Stimulated activated CD8-positive, alpha-beta memory T cell treated with anti-CD3 and anti-CD28 coated beads, Interleukin-7, amount 100 ng/mL, for 48 hours (primary cell): ENCODE measurements around the gene ZNRF1.
"Not testable (repeated sequence)": the region's sequence is repeated elsewhere in the genome, so short reads cannot be mapped to it uniquely, and the experiment has no call there.

ENCODE experiments used
- DNase-seq, 2 donors: peaks; one replicate each; pipeline ENCODE4 v3.0.0-alpha.2; 2020; ENCODE audit warnings: low read depth in 1 of 2; ENCODE audit errors: extremely low read depth in 1 of 2

ZNRF1 gene

DNA sequence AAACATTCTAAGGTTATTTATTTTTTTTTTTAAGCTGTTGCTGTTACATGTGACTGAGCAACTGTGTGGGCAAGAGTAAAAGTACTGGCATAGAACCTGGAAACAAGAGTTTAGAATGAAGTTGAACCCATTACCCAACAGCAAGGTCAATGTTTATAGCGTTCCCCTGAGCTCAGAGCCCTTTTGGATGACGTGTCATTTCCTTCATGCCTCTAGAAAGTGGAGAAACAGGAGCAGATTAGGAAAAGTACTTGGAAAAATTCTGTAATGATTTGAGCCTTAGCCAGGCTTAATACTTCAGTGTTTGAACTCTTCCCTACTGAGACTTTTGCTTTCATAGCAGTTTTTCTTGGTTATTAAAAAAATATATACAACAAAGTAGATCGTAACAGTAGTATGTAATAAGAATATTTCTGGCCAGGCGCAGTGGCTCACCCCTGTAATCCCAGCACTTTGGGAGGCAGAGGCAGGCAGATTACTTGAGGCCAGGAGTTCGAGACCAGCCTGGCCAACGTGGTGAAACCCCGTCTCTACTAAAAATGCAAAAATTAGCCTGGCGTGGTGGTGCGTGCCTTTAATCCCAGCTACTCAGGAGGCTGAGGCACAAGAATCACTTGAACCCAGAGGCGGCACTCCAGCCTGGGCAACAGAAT lies 27.5 kb downstream of the ZNRF1 start:
- DNase-seq, result not testable (repeated sequence)

DNA sequence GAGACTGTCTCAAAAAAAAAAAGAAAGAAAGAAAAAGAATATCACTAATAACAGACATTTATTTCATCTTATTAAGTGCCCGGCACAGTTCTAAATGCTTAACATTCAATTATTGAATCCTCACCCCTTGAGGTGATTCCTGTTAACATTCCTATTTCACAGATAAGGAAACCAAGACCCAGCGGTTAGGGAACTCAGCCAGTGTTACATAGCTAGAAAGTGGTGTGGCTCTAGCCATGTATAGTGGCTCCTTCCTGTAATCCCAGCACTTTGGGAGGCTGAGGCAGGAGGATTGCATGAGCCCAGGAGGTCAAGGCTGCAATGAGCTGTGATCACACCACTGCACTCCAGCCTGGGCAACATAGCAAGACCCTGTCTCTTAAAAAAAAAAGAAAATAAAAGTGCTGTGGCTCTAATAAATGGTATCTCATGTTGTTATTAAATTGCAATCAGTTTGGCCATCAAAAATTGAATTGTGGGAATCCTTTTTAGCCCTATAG lies 28.1 kb downstream of the ZNRF1 start:
- DNase-seq, result no peak

DNA sequence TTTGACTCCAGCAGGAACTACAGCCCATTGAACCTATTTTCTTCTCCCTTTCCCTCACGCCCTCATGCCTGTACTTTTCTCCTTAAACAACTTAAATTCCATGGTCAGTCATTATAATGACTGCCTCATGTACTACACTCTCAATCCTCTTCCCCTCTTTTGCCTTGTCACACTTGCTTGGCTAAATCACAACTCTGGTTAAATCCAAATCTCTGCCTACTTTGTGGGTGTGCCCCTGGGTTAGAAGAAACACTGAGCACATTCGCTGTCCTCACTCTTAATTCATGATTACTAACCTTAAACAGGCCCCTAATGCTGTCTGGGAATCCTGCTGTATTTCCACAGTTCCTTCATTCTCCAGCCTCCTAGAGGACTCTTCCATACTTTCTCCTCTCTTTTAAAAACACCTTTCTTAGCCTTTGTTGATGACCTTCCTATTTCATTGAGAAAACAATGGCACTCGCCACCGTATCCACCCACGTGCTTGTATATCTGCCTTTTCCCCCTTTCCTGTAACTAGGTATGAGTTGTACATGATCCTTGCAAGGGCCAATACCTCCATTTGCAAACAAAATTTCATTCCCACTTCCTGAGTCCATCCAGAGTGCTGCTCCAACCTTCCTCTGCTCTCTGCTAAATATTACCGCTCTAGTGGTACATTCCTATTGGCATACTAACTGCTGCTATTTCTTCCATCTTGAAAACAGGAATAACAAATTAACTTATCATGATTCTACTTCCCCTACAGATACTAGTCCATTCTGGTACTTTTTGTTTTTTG lies 28.9 kb downstream of the ZNRF1 start:
- DNase-seq, result no peak

DNA sequence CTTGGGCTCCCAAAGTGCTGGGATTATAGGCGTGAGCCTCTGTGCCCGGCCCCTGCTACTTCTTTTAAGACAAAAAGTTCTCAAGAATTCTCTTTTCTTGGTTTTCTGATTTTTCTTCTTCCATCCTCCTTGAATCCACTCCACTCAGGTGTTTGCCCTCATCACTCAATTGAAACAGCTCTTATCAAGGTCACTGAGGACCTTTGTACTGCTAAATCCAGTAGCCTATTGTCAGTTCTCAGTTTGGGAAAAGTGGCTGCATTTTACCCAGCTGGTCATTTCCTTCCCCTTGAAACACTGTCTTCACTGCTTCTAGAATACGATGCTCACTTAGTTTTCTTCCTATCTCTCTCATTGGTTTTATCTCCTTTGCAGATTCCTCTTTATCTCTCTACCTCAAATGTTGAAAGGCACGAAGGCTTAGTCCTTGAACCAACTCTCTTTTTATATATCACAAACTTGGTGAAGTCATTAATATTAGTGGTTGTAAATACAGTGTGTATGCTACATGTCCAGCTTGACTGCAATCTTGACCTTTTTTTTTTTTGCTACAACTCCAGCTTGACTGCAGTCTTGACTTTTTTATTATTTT lies 29.8 kb downstream of the ZNRF1 start:
- no peak for DNase-seq

DNA sequence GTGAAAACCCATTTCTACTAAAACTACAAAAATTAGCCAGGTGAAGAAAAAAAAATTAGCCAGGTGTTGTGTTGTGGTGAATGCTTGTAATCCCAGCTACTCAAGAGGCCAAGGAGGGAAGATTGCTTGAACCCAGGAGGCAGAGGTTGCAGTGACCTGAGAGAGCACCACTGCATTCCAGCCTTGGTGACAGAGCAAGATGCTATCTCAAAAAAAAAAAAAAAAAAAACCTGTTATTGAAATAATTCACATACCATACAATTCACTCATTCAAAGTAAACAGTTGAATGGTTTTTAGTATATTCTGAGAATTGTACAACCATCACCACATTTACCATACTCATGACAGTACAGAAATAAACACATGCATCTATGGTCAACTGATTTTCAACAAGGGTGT lies 31.0 kb downstream of the ZNRF1 start:
- DNase-seq, result no peak

DNA sequence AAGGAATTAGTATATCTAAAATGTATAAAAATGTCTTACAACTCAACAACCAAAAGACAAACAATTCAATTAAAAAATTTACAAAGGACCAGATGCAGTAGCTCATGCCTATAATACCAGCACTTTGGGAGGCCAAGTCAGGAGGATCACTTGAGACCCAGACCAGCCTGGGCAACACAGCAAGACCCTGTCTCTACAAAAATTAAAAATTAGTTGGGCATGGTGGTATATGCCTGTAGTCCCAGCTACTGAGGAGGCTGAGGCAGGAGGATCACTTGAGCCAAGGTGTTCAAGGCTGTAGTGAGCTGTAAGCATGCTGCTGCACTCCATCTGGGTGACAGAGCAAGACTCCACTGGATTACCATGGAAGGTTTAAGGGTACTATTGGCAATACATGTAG lies 33.8 kb downstream of the ZNRF1 start:
- DNase-seq, result no peak

DNA sequence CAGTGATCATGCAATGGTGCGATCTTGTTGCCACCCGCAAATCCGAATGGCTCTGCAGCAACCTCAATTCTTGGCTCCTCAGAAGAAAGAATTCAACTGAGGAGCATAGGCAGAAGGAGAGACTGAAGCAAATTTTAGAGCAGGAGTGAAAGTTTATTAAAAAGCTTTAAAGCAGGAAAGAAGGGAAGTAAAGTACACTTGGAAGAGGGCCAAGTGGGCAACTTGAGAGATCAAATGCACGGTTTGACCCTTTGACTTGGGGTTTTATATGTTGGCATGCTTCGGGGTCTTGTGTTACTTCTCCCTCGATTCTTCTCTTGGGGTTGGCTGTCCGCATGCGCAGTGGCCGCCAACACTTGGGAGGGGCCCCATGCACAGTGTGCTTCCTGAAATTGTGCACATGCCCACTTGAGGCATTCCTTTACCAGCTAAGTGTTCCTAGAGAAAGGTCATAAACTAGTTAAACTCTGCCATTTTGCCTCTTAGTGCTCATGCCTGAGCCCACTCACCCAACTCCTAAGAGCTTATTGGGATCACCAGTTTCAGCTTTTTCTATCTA lies 36.7 kb downstream of the ZNRF1 start:
- no peak for DNase-seq

DNA sequence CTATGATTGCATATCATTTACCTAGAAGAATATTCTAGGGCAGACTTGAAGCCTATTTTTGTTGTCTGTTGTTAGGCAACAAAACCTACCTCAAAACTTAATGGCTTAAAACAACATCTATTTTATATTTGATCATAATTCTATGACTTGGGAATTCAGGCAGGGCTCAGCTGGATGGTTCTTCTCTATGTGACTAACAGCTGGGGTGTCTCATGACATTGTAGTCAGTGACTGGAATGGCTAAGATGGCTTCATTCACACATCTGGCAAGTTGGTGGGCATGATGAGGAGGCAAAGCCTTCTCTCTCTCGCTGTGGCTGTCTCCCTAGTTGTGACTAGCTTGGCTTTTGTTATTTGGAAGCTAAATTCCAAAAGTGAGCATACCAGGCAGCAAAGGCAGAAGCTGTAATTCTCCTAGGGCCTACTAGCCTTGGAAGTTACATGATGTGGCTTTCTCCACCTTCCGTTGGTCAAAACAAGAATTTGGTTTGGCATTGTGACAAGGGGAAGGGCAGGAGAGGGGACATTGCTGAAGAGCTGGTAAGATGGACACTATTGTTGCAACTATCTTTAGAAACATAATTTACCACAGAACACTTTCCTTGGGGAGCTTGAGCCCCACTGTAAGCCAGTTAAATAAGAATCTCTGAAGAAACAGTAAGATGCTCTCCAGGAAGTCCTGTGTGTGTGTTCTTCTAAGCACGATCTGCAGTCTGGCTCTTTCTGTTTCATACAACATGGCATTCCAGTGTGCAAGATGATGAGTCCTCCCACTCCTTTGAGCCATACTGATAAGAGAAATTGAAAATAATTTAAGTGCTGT lies 39.4 kb downstream of the ZNRF1 start:
- no peak for DNase-seq

DNA sequence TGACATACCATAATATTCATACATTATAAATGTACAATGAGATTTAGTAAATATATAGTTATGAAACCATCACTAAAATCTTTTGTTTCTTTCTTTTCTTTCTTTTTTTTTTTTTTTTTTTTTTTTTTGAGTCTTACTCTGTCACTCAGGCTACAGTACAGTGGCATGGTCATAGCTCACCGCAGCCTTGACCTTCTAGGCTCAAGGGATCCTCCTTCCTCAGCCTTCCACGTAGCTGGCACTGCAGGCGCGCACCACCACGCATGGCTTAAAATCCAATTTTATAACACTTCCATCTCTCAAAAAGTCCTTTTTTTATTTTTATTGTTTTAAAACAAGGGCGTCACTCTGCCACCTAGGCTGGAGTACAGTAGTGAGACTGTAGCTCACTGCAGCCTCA lies 41.1 kb downstream of the ZNRF1 start:
- DNase-seq, result no peak

DNA sequence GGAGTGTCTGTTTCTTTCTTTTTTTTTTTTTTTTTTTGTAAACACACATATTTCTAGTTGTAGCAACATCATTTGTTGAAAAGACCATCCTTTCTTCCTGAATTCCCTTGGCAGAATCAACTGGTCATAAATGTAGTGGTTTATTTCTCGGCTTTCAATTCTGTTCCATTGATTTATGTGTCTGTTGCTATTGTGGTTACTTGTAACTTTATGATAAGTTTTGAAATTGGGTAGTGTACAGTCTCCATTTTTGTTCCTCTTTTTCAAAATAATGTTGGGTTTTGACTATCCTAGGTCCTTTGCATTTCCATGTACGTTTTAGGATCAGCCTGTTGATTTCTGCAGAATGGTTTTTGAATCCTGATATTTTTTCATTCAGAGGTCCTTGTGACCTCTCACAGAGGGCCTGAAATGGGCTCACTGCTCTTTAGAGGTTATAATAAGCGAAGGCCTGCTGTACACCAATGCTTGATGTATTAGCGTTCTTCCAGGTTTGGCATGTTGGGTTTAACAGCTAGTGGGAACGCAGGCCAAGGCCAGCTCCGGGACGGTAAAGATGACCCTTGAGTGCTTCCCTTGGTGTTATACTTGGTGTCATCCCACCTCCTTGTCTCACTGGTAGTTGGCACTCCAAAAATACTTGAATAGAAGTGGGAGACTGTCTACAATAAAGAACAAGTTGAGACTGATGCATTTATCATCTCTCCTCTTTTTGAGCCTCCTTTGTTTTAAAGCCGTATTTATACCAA lies 43.8 kb downstream of the ZNRF1 start:
- no peak for DNase-seq

DNA sequence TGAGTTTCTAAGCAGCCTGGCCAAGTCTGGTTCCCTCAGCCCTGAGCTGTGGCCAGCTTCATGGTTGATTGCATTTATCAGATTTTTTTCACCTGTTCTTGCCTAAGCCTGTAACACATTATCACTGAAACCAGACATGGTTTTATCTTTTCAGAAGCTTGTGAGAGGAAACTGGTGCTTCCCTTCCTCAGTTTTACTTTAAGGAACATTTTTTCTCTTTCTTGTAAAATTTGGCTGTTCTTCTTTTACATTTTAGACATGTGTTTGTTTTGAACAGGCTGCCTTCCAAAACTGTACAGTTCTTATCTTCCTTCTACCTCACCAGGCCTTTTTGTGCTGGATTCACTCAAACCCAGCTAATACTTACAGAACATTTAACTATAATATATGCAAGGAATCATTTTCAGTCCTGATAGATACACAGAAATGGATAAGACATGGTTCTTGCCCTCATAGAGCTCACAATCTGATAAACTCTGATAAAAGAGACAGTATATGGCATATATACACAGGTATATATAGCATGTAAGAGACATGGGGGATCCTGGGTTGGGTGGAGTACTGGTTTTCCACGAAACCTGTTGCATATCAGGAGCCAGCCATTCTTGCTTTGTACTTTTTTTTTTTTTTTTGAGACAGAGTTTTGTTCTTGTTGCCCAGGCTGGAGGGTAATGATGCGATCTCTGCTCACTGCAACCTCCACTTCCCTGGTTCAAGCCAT lies 44.5 kb downstream of the ZNRF1 start:
- no peak for DNase-seq

DNA sequence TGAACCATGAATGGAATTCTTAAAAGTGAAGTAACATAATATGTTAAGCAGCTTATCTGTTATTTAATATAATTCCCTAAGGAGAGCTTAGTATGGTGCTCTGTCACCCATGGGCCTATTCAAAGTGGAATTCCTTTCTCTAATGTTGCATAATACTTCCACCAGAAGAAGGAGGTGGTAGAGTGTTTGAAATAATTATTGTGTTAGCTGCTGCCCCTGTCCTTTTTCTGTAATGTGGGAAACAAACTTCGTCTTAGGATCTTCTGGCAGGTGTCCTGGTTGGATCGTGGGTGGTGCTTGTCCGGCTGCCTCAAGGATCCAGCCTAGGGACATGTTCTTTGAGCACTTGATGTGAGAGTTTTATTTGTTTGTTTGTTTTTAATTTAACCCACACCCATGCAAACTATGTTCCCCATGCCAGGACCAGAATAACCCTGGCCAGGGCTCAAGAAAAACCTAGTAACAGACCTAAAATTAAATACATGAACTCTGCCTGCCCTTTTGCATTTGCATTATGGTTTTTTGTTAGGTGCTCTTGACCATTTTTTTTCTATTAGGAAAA lies 46.1 kb downstream of the ZNRF1 start:
- DNase-seq, result no peak

DNA sequence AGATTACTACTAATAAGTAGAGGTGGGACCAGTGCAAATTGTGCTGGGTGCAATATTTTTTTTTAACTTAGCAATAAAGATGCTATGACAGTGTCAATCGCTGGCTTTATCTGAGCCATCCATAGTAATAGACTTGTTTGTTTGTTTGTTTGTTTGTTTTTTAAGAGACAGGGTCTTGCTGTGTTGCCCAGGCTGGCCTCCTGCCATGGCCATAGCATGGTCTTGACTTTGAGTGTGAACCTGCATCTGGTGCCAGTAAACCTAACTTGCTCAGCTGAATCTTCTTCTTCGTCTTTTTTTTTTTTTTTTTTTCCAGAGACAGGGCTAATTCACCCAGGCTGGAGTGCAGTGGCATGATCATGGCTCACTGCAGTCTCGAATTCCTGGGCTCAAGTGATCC lies 46.6 kb downstream of the ZNRF1 start:
- DNase-seq, result no peak

DNA sequence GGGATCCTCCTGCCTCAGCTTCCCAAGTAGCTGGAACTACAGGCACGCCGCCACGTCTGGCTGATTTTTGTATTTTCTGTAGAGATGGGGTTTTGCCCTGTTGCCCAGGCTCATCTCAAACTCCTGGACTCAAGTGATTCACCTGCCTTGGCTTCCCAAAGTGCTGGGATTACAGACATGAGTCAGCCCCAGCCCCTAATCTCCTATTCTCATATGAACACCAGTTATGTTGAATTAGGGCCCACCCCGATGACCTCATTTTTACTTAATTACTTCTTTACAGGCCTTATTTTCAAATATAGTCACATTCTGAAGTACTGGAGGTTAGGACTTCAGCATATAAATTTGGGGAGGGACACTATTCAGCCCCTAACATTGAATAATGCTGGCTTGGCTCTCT lies 49.2 kb downstream of the ZNRF1 start:
- DNase-seq, result no peak

DNA sequence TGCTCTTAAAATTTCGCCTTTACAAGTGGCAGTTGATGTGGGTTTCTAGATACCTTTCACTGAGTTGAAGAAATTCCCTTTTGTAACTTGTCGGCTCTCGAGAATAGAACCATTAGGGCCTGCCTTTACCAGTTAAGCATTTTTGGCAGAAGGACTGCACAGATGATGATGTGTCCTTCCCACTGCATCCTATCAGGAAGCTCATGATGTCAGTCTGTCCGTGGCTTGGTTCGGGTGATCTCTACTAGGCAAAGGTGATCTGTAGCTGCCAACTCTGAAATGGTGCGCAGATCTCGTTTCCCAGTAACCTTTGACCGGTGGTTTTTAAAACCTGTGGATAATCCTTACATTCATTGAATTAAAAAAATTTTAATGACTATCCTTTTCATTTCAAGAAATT lies 49.7 kb downstream of the ZNRF1 start:
- DNase-seq, result no peak

DNA sequence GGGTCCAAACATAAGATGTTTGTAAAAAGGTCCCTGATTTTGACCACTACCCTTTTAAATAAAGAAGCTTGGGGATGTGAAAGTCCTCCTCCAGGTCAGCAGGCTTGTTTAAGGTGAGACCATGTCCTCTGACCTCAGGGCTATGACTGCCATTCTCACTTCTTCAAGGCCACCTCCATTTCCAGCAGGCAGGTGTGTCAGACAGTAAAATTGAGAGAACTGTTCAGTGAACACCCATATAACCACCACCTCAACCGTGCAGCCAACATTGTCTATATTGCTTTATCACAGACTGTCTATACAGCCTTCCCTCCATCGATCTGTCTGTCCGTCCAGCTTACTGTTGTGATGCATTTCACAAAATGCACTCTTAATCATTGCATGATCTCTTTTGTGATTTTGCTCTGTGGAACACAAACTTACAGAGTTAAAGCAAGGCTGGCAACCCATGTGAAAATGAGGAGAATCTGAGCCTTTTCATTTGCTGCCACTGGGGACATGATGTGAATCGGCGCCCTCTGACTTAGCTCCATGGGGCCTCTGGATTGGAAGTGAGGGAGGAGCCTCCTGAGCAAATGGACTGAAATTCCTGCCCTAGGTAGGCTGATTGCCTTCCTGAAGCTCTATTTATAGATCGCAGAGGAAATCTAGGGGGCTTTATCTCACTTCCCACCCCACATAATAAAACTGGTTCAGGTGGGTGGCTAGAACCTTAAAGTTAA lies 53.8 kb downstream of the ZNRF1 start:
- DNase-seq, result no peak

DNA sequence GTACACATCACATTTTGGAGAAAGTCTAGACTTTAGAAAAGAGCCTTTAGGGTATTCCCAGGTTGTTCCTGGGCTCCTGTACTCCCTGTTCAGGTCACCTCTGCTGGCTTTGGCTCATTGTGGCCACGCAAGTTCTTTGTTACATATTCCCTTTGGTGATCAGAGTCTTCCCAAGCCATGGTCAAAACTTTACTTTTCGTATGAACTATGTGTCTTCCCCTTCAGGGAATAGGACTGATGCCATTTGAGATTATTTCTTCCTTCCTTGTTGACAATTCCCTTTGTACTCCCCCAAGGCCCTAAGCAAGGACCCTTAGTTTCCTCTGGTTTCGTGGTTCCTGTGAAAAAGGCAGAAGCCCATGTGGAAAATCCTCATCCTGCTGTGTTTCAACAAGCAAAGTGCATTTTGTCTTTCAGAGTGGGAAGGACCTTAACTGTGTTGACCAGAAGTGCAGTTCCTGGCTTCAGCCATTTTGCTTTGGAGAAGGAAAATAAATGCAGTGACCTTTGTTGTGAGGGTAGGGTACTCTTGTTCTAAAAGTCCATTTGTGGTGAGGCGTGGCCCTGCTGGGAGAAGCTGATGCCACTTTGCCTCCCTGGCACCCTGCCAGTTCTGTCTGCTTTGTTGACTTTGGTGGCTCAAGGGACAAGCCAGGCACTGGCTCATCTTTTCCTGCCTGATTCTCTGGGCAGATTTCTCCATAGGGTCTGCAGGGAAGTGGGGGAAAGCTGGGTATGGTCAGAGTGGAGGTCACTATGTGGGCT lies 55.1 kb downstream of the ZNRF1 start:
- DNase-seq, result no peak

DNA sequence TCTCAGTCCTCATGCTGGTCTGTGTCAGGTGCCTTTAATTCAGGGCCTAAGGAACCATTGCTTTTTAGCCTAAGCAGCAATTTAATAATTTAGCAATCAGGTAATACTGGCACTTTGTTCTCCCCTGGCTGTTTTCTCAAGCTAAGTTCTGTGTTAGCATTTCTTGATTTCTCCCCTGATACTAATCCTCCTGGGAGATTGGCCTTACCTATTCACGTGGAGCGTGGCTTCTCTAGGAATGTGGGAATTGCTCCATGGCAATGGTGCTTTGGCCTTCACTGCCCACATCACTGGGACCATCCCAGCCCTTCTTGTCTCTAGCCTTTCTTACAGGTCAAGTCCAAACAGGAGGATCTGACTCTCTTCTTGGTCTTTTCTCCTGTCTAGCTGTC lies 55.7 kb downstream of the ZNRF1 start:
- DNase-seq, result no peak
